AG10803 (cell line): Measurements from ENCODE around the gene SMG5.
"Not testable (repeated sequence)": the region's sequence is repeated elsewhere in the genome, so short reads cannot be mapped to it uniquely, and the experiment has no call there.

Source experiments
- DNase-seq: peaks from one replicate; pipeline ENCODE4 v3.0.0; 2010; ENCODE audit warnings: low read depth
- H3K4me3 ChIP-seq: 2 replicates; pipeline ENCODE4 v1.5.1; 2011; ENCODE audit warnings: mild to moderate bottlenecking, low read length, control low read depth
- CTCF ChIP-seq: conservative IDR thresholded peaks from 2 replicates; pipeline ENCODE4 v1.5.1; 2011; ENCODE audit warnings: mild to moderate bottlenecking, low read length, control low read depth, inconsistent platforms

SMG5 gene

GRCh38 chr1:156228501-156228900, 54.1 kb downstream of the SMG5 start:
- no peak for TF ChIP-seq CTCF
- H3K4me3 ChIP-seq: no peak overlapping the region
- no peak for DNase-seq

GRCh38 chr1:156226782-156227181, 55.8 kb downstream of the SMG5 start:
- DNase-seq: no peak
- TF ChIP-seq CTCF: no peak
- H3K4me3 ChIP-seq: no peak overlapping the region

GRCh38 chr1:156226116-156226538, 56.5 kb downstream of the SMG5 start:
- no peak for DNase-seq
- no peak overlapping the region for H3K4me3 ChIP-seq
- TF ChIP-seq CTCF: no peak

GRCh38 chr1:156225677-156226014, 57.0 kb downstream of the SMG5 start:
- TF ChIP-seq CTCF: no peak
- no peak overlapping the region for H3K4me3 ChIP-seq
- no peak for DNase-seq

GRCh38 chr1:156221986-156222692, 60.5 kb downstream of the SMG5 start:
- no peak overlapping the region for H3K4me3 ChIP-seq
- TF ChIP-seq CTCF: no peak
- DNase-seq: no peak

- TF ChIP-seq CTCF: no peak
- no peak overlapping the region for H3K4me3 ChIP-seq
- DNase-seq: no peak
These were observed 62.4 kb downstream of the SMG5 start for GRCh38 chr1:156220226-156220625.

GRCh38 chr1:156217871-156218270, 64.8 kb downstream of the SMG5 start:
- TF ChIP-seq CTCF: no peak
- peak; percentile 52 for DNase-seq
- H3K4me3 ChIP-seq: no peak overlapping the region

- H3K4me3 ChIP-seq: not testable (repeated sequence)
- DNase-seq: peak; percentile 40
These were observed 66.1 kb downstream of the SMG5 start for GRCh38 chr1:156216361-156217086.
